Measurements from ENCODE around the gene CLEC5A.
"Not testable (repeated sequence)": the region's sequence is repeated elsewhere in the genome, so short reads cannot be mapped to it uniquely, and the experiment has no call there.

Gene CLEC5A

DNA sequence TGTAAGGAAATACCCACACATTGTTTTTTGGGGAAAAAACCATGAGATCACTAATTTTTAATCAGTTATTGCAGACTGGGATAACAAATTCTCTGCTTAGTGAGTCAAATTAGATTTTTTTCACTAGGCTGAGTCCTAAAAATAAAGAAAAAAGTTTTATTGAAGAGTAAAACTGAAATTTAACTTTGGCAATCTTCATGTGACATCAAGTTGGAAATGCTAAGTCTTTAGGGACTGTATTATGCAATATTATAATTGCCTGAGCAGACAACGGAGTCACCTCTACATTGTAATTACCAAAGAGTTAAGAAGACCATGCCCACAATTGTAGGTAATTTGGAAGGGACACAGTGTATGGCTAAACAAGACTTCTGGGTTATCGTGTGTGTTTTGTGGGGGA lies 2.2 kb upstream of the CLEC5A start:
- peak; percentile 53 to 92 (median 86) for DNase-seq

DNA sequence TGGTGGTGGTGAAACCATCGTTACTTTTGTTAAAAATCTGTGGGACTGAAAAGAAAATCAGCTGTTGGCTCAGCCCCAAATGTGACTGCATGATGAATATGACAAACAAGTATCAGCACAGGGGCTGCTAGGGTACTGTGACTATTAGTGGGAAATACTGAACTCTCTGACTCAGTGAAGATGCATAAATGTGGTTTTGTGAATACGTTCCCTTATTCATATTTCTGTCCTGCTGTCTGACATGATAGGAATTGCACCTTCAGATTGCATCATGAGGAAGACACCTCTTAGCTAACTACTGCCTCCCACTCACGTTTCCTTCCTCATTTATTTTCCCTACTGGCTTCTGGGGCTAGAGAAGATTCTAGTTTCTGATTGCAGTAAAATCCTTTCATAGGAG lies 1.4 kb downstream of the CLEC5A start:
- peak; percentile 88 to 99 (median 97) for DNase-seq

DNA sequence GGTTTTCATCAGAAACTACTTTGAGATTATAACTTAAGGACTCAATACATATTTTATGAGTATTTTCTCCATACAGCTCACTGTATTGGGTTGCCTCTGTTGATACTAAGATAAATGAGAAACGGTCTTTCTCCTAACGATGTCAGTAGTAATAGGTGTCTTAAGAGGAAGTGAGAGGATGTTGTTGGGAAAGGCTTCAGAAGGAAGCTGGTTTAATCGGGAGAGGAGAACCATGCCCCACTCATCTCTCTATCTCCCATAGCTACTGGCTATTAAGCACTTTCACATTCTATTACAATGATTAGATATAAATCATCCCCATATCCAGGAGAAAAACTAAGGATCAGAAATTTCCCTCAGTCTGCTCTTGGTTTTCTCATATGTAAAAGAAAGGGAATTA lies 2.0 kb downstream of the CLEC5A start:
- peak; percentile 58 to 73 (median 65) for DNase-seq

DNA sequence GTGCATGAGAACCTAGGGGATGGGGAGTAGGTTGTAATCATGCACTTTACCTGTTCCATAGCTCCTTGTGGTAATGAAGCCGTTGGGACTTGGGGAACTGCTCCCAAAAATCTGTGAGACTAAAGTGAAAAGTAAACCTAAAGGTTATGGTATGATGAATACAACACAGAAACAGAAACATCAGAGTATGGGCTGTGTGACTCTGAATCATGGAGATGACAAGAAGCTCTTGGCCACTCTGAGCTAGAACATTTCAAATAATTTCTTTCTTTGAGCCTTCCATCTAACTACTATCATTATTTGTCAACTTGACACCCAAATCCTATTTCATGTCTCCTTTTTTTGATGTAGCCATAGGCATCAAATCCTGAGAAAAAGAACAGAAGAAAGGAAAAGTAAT lies 2.9 kb downstream of the CLEC5A start:
- peak; percentile 44 to 80 (median 80) for DNase-seq

DNA sequence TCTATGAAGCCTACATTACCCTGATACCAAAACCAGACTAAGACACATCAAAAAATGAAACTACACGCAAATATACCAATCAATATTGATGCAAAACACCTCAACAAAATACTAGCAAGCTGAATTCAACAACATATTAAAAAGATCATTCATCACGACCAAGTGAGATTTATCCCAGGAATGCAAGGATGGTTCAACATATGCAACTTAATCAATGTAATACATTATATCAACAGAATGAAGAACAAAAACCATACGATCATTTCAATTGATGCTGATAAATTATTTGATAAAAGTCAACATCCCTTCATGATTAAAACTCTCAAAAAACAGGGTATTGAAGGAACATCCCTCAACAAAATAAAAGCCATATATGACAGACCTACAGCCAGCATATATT lies 5.7 kb downstream of the CLEC5A start:
- no peak for DNase-seq

DNA sequence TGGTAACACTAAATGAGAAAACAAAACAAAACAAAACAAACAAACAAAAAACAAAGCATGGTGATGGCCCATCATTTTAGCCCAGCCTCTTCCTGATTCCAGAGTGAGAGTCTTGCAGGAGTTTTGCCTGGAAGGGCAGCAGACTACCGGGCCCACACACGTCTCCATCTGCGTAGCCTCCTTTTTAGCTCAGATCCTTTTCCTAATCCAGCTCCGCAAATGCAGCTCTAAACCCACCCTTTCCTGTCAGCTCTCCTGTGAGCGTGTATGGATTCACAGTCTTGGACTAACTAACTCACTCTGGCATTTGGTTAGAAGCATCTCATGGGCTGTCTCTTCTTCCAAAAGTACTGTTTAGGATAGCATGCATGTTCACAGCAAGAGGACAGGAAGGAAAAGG lies 16.6 kb downstream of the CLEC5A start:
- DNase-seq = no peak

DNA sequence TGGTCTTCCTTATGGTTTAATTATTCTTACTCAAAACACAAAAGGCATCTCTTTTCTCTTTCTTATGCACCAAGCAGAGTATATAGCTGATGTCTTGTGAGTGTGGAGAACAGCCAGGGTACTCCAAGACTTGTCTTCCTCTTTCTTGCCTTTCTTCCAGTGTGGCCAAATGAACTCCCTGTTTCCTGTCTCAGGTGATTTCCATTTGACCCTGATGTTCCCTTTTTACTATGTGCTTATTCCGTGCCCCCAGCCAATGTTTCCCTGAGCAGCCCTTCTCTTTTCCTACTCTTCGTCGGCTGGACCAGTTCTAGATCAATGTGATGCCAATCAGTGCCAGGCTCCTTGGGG lies 18.0 kb downstream of the CLEC5A start:
- DNase-seq = no peak

DNA sequence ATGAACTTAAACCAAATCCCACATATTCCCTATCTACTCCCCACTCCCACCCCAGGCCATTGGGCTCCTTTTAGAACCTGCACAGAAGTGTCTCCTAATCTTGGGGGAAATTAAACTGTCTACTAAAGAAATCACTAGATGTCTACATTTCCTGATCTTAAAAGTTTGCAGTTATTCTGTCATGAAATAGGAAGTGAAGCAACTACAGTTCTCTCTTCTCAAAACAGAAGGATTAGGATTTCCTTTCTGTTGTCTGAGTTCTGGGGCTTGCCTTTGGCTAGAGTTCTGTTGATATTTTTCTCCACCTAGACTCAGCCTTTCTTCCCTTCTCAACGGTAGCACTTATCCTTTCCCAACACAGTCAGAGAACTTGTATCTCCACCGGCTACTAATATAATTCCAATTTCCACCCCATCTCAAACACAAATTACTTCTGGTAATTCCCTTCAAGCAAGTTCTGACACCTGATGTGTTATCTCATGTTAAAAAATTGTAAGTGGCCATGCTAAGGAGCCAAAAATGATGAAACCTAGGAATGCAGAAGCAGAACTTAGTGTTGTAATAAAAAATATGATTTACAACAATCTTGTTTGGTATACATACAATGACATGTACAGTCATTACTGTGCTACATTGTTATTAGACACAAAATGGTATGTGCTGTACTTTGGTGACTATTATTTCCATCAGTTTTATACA lies 18.5 kb downstream of the CLEC5A start:
- peak in 2 of 3 donors; percentile 50 to 55 for DNase-seq

DNA sequence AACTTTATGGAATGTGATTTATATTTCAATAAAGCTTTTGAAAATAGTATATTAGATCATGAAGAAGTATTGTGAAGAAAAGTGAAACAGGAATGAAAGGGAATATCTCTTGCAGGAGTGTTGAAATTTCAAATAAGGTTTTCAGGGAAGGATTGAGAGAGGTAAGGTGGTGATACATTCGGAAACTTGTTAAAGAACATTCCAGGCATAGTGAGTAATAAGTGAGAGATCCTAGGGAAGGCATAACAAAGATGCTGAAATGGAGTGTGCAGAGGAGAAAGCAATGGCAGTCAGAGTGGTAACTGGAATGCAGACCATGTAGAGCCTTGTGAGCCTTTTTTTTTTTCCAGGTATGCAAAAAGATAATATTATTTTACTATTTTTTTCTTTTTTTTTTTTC lies 26.5 kb downstream of the CLEC5A start:
- DNase-seq = no peak

DNA sequence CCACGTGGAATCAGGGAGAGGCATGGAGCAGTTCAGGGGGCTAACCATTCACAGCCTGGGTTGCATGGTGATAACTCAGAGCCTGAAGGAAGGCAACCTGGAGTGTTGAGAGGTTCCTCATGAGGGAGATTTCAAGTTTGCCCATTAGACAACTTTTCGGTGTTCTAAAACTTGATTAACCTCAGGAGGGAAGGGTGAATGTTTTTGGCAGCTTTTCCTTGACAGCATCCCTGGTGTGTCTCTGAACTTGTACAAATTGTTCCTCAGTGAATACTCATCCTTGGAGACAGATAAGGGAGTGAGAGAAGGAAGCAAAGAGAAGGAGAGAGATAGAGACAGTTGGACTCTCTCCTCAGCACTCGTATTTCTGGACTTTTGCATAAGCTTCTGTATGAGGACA lies 30.7 kb downstream of the CLEC5A start, which contains the start of gene OR9A4:
TSS of gene OR9A4 (plus strand) at position 301 of the 400 bp plus-strand sequence. CDS start 2,477 bp downstream, outside the sequence.
- no peak for DNase-seq

DNA sequence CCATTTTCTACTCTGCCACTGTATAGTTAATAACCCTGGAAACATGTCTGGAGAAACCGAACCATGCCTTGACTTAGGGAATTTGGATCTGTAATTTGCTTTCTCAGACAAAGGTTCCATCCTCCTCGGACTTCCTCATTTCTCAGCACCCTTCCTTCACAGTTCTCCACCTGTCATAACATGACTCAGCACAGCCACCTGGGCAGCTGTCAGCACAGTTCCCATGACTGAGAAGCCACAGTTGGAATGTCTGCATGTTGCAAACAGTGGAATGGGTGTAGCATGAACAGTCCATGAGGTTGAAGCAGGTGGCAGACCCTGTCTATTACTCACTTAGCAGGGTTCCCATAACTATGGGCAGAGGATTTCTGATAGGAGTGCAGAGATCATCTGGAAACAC lies 31.2 kb downstream of the CLEC5A start:
- DNase-seq = no peak

DNA sequence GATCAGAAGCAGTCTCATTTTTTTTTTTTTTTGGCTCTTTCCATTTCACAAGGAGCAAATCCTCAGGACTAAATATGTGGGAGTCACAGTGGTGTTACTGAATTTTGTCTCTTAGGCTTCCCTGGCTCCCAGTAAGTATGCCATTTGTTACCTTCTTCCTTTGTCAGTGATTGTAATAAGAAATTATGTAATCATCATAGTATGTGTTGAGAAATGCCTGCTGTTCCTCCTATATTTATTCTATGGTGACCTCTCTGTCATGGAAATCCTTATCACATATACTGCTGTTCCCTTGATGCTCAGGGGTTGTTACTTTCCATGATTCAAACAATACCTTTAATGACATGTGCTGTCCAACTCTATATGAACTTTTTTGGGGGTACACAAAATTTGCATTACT lies 35.4 kb downstream of the CLEC5A start:
- DNase-seq = no peak

DNA sequence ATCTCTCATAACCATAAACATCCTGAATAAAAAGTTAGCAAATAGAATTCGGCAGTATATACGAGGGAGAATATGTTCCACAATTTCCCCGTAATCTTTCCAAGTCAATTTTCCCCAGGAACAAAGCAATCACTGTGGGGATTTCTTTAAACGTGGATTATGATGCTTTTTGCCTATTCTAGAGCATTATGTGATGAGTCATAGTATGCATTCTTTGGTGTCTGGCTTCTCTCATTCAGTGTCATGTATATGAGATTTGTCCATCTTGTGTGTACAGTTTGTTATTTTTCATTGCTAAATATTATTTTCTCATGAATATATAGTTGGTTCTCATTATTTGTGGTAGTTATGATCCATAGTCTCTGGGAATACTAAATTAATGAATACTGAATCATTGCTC lies 40.5 kb downstream of the CLEC5A start:
- DNase-seq = peak in 1 of 3 donors; percentile 27

DNA sequence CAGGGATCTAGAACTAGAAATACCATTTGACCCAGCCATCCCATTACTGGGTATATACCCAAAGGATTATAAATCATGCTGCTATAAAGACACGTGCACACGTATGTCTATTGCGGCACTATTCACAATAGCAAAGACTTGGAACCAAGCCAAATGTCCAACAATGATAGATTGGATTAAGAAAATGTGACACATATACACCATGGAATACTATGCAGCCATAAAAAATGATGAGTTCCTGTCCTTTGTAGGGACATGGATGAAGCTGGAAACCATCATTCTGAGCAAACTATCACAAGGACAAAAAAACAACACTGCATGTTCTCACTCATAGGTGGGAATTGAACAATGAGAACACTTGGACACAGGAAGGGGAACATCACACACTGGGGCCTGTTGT lies 47.4 kb downstream of the CLEC5A start:
- DNase-seq = not testable (repeated sequence)

DNA sequence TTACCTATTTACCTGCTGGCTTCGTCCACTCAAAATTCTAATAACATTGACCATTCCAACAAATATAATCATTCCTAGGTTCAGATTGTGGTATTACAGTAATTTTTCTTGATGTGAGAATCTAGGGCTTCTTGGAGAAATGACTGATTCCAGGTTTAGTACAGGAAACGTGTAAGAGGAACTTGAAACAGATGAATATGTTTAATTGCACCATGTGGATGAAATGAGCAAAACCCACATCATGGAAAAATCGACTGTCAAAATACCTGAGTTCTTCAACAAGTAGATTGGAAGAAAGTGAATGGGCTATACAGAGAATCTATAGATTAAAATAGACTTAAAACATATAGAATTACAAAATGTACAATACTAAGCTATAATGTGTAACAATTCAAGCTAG lies 55.4 kb downstream of the CLEC5A start:
- peak in 2 of 3 donors; percentile 32 to 35 for DNase-seq

DNA sequence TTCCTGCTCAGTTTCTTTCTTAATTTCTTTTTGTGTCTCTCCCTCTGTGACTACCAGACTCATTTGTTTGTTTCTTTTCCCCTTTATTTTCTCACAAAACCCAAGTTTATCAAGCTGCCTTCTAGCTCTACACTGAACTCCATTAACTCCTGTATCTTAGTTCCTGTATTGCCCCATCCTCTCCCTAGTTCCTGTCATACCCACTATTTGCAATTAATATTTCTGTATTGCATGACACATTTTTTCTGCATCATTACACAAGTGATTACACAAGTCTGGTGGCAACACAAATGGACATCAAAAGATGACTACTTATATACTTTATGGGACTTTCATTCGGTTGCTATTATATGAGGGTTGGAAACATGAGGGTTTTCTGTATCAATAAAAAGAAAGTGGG lies 57.5 kb downstream of the CLEC5A start:
- DNase-seq = peak; percentile 69 to 93 (median 91)

DNA sequence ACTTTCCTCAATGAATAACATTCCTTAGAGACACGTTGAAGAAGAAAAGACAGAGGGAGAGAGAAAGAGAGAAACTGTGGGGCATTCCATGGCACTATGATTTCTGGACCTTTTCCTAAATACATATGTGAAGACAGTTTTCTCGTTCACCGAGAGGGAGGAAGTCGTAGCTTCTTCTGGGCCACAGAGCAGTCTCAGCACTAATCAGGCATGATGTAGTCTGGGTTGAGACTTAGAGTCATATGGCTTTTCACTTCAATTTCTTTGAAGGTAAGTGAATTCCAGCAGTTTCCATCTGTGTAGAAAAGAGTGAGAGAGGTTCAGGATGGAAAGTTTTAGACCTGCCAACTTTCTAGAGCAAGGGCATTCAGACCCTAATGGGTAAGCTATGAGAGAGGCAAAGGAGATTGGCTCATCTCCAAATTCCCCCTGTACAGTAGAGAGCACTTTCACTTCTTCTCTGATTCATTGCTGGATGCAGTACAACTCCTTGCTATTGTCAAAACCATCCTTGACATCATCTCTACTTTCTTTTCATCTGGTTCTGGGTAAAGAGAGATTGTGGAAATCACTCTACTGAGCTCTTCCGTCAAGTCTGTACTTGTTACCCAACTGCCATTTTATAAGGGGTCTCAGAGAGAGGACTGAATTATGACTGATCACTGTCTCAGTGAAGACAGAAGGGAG lies 62.1 kb downstream of the CLEC5A start:
- DNase-seq = peak; percentile 77 to 88 (median 87)

DNA sequence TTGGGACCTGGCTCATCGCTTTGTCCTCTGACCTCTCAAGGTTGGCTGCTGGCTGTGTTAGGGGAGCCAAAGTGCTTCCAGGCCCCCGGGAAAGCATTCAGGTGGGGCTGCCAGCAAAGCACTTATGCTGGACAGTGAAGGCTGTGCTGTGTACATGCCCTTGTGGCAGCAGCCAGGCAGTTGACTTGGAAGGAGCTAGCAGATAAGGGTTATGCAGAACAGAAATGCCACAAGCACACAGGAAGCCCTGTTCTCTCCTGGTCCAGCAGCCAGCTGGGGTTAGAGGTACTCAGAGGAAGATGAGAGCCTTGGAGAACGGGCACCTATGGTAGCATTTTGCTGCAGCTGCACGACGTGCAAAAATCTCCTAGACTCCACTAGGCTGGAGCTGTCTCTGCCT lies 65.8 kb downstream of the CLEC5A start:
- no peak for DNase-seq

DNA sequence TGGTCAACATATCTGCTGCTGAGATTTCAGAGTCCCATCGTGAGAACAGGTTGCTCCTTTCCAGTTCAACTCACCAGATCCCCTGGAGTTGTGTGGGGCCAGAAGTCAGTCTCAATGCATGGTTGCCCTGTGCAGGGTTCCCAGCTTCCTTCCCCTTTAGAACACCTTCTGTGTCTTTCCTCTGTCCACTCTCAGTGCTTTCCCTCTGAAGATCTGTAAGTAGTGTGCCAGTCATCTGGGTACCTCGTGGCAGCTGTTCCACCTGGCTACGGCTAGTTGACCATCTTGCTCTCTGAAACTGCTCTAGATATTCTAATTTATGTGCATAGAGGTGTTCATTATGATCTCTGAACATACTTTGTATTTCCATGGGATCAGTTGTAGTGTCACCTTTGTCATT lies 69.4 kb downstream of the CLEC5A start:
- no peak for DNase-seq
